Lower leg skin (tissue), 3 donors: ENCODE measurements around the gene PMFBP1.

Experiments
- POLR2A ChIP-seq, 2 donors: fragments of 450-650 bp; IDR thresholded peaks; one replicate each; pipeline ENCODE4 v1.6.1; 2016 to 2017; ENCODE audit warnings: antibody characterized with exemption in 2 of 2, mild to moderate bottlenecking in 1 of 2, moderate library complexity in 1 of 2
- TF ChIP-seq, protein P1 (sequence below), 3 donors: fragments of 450-650 bp; IDR thresholded peaks; one replicate each; pipeline ENCODE4 v1.5.1; 2016; ENCODE audit warnings: antibody characterized with exemption in 3 of 3, mild to moderate bottlenecking in 3 of 3, moderate library complexity in 2 of 3

GRCh38 chr16:72179204-72179970 is 7.4 kb upstream of the PMFBP1 start:
- TF ChIP-seq, protein P1, sequence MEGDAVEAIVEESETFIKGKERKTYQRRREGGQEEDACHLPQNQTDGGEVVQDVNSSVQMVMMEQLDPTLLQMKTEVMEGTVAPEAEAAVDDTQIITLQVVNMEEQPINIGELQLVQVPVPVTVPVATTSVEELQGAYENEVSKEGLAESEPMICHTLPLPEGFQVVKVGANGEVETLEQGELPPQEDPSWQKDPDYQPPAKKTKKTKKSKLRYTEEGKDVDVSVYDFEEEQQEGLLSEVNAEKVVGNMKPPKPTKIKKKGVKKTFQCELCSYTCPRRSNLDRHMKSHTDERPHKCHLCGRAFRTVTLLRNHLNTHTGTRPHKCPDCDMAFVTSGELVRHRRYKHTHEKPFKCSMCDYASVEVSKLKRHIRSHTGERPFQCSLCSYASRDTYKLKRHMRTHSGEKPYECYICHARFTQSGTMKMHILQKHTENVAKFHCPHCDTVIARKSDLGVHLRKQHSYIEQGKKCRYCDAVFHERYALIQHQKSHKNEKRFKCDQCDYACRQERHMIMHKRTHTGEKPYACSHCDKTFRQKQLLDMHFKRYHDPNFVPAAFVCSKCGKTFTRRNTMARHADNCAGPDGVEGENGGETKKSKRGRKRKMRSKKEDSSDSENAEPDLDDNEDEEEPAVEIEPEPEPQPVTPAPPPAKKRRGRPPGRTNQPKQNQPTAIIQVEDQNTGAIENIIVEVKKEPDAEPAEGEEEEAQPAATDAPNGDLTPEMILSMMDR (IDR thresholded peaks at IDR 0.05): no peak
- TF ChIP-seq POLR2A (IDR thresholded peaks at IDR 0.05): no peak
